Skin epidermis (tissue), 12 donors: ENCODE results near the gene FAM107B.
"Not testable (repeated sequence)": the region's sequence is repeated elsewhere in the genome, so short reads cannot be mapped to it uniquely, and the experiment has no call there.

Source experiments
- H3K27ac ChIP-seq, 21 experiments: fragments of 200-600 bp; sonication (generic) in 11 of 21; one replicate each; pipeline ENCODE4 v1.5.0; 2020; ENCODE audit warnings: mild to moderate bottlenecking in 3 of 21, inconsistent platforms in 2 of 21, moderate library complexity in 2 of 21
- H3K4me3 ChIP-seq, 7 experiments: fragments of 200-600 bp; sonication (generic) in 2 of 7; one replicate each; pipeline ENCODE4 v1.5.0; 2020; ENCODE audit warnings: inconsistent platforms in 2 of 7, mild to moderate bottlenecking in 2 of 7, moderate library complexity in 1 of 7

The FAM107B gene

DNA sequence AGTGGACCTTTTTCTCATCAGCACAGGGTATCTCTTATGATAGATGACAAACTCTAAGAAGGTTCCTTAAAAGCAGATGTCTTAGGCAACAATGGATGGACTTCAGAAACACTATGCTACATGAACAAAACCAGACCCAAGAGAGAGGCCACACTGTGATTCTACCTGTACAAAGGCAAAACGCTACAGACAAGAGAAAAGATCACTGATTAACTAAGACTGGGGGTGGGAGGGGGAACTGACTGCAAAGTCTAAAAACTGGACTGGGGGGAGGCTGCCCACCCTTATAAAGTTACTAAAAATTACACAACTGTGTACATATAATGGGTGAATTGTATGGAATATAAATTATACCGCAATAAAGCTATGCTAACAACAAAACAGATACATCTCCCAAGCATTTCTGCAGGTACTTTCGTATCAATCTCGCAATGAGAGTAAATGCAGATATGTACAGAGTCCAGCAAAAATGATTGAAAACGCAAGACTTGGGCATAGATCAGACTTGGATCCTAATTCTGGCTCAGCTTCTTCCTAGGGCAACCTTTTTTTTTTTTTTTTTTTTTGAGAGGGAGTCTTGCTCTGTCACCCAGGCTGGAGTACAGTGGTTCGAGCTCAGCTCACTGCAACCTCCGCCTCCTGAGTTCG, 179.7 kb downstream of the FAM107B start:
- no peak overlapping the region for H3K4me3 ChIP-seq
- no peak overlapping the region for H3K27ac ChIP-seq

DNA sequence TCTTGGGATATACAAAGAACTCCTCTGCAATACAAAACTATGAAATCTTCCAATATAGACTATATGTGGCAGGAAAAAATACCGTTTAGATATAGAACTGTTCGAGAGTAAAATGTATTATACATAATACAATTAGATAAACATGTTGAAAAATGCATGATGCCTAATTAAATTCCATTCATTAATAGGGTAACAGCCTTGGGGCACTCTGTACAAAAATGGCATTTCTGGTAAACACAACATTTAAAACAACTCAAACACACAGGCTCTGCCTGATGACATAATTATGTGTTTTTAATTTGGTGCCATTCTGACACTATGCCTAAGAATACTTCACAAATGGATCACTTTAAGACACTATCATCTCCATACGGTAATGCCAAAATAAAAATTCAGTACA, 180.9 kb downstream of the FAM107B start:
- H3K4me3 ChIP-seq: no peak overlapping the region
- H3K27ac ChIP-seq: no peak overlapping the region

DNA sequence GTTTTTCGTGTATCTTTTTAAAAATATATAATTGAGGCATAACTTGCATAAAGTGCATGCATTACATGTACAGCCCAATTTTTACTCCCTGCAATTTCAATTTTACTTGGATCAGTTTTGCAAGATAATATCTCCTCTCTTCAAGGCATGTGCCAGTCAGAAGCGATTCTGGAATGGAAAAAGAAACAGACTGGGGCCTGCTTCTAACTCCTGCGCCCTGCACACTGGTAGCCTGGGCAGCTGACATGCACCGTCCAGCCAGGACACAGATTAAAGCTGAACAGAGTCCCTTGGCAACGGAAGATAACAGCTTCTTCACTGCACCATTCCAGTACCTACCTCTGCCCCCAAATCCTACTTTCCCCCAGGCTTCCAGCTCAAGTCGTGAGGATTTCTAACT, 182.1 kb downstream of the FAM107B start:
- no peak overlapping the region for H3K4me3 ChIP-seq
- H3K27ac ChIP-seq: no peak overlapping the region

DNA sequence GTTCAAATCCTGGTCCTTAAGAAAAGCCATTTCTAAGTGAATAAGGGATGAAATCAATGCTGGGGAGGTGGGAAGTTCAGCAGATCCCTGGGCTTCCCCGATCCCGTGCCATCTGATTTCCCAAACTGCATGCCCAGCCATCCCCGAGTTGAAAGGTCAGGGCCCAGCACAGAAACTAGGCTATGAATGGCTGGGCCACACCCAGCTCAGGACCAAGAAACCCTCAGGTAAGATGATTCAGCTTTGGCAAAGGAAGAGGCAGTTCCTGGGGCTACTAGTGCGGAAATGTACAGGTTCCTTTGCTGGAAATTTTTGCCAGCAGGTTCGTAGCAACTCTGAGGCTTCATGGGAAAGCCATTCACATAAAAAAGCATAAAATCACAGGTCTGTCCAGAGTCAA, 182.7 kb downstream of the FAM107B start:
- Histone ChIP-seq H3K4me3 (no peak overlapping the region), H3K27ac (no peak overlapping the region)

DNA sequence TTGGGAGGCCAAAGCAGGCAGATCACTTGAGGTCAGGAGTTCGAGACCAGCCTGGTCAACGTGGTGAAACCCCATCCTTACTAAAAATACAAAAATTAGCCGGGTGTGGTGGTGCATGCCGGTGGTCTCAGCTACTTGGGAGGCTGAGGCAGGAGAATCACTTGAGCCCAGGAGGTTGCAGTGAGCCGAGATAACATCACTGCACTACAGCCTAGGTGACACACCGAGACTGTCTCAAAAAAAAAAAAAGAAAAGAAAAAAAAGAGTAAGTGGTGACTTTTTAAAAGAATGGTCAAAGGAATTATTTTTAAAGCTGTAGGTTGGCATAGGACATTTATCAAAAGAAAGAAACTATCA, 185.8 kb downstream of the FAM107B start:
- H3K27ac ChIP-seq: peak overlapping the region in 14 of 21 experiments; percentile 1 to 82 (median 65)
- not testable (repeated sequence) for H3K4me3 ChIP-seq

DNA sequence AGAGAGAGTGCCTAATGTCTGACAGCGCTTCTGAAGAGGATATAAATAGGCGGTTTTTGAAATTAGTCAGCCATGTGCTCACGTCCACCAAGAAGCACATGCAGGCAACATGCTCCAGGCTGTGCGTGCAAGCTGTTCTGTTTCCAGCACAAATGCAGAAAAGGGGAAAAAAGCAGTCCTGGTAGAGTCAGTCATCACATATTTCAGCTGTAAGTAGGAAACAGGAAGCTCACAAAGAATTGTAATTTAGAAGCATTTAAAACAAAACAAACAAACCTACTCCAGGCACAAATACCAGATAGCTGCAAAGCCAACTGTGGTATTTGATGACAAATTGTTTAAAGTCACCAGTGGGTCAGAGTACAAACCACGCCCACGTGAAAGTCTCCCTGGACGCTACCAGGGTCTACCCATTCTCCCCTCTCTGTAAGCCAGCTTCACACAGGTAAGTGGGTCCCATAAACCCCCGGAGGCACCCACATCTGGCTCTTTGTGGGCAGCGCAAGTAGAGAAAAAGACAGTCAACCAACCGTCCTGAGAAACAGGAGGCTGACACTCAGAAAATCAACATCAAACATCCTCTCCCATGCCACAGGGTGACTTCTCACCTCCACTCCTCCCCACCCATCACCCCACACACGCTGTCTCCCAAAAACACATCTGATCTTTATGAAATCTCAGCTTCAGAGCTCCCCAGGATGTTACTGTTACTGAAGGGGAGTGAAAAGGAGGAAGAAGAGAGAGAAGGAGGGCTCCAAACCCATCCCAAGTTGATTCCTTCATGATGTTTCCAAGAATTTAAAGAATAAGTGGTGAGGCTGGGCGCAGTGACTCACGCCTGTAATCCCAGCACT, 186.4 kb downstream of the FAM107B start:
- no peak overlapping the region for H3K4me3 ChIP-seq
- H3K27ac ChIP-seq: peak overlapping the region in 17 of 21 experiments; percentile 10 to 82 (median 62)

DNA sequence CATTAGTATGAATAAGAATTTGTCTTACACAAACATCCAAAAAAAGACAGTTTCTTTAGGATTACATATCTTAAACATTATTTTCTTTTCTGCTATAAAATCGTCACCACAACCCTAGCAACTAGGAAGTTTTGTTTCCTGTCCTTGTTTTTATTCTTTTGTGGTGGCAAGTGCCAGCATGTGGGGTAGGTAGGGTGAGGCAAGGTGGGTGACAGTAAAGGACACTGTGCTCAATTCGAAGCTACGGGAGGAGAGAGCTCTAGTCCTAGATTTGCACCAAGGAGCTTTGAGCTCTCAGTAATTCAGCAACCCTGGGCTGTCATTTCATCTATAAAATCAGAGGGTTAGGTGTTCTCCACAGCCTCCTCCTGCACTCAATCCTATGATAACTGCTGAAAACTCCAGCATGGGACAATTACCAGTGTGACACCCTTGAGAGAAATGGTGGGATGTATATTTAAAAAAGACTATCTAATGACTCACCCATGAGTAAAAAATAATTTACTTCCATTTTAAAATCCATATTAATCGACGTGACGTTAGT, 187.1 kb downstream of the FAM107B start:
- H3K4me3 ChIP-seq: no peak overlapping the region
- H3K27ac ChIP-seq: peak overlapping the region in 11 of 21 experiments; percentile 13 to 82 (median 70)

DNA sequence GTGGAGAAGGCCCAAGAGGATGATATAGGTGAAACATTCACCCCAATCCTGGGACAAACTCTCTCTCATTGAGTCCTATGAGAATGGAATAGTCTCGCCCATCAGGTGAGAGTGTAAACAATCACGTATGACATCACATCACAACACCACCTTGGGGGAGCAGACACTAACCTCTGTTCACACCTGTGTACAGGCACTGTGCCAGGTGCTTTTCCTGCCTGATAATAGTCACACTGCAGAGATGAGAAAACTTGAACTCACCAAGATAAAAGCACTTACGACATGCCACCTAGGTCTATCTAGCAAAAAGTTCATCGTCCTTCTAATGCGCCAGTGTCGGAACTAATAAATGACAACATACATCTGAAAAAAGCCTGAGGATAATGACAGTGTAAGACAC, 187.8 kb downstream of the FAM107B start:
- peak overlapping the region in 6 of 21 experiments; percentile 36 to 82 (median 72) for H3K27ac ChIP-seq
- no peak overlapping the region for H3K4me3 ChIP-seq

DNA sequence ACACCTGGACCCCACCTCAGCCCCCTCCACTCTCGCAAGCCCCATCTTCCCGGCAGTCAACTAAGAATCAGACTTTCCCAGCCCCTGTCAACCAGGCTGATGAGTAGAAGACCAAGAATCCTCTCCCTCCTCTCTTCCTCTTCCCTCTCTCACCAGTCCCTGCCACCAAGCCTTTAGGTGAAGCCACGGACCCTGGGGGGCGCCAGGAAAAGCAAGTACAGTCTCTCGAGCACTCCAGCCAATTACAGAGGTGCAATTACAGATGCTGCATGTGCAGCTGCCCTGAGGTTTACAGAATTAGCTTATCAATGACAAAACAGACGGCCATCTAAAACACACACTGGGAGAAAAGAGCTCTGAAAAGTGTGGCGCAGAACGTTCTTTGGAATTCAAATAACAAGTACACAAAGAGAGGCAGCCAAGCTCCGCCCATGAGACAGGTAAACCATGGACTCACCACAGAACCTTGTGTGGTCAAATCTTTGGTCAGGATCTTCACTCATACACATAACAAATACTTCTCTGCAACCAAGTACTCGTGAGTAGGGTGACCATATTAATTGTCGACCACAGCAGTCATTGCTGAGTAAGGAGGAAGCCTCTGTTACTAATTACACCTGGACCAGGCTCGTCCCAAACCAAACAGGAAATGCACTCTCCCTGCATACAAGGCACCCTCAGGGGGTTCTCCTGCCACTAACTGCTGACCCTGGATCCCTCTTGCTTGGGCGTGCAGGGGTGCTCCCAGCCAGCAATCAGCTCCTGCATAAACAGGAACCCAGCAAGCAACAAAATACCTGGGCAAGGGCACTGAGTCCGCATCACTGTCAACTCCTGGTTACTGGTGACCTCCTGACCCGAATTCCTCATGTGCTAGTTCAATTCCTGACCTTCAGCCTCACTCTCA, 189.2 kb downstream of the FAM107B start:
- Histone ChIP-seq H3K4me3 (no peak overlapping the region), H3K27ac (peak overlapping the region in 6 of 21 experiments; percentile 1 to 82 (median 60))

DNA sequence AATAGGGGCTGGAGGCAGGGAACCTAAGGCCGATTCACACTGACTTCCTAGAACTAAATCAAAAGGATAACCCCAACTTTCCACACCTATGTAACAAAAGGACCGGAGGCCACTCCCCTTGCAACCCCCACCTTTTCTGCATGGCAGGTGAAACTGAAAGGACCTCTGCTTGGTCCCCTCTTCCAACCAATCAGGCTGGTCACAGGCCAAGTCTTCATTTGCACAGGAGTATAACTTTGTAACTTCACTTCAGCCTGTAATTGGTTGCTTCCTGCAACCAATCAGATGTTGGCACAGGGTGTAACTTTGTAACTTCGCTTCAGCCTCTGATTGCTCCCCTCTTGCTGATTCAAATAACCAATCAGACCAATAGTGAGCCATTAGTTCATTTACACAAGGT, 190.0 kb downstream of the FAM107B start:
- H3K4me3 ChIP-seq: no peak overlapping the region
- peak overlapping the region in 3 of 21 experiments; percentile 26 to 82 (median 65) for H3K27ac ChIP-seq

DNA sequence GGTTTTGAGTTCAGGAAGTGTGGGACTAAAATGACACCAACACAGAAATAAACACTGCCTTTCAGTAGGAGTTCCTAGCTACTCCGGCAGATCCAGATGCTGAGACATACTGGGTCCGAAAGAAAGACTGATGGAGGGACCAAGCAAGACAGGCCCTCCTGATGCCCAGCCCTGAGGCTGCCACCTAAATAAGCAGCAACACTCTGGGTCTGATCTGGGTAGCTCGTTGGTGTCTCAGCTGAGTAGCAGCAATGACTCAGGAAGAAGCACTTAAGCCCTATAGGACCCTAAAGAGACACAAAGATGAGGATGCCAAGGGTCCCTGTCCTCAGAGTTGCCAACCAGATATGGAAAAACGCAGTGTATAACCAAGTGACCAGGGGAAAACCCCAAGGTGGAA, 190.7 kb downstream of the FAM107B start:
- no peak overlapping the region for H3K4me3 ChIP-seq
- H3K27ac ChIP-seq: peak overlapping the region in 5 of 21 experiments; percentile 9 to 82 (median 57)

DNA sequence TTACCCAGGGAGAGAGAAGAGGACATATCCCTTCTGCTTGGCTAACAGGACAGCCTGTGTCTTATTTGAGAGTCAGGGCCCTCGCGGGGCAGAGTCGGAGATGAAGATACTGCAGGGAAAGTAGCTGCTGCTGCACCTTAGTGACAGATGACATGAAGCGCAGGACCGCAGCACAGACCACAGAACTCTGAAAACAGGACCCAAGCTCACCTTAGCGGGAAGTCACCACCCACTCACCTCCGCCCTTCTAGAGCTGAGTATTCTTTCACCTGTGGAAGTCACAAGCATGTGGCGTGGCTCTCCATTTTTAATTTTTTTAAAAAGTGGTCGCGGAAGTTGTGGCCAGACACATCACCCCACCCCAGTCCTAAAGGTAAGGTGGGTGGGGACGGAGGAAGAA, 191.4 kb downstream of the FAM107B start:
- H3K4me3 ChIP-seq: no peak overlapping the region
- H3K27ac ChIP-seq: peak overlapping the region in 4 of 21 experiments; percentile 41 to 82 (median 60)

DNA sequence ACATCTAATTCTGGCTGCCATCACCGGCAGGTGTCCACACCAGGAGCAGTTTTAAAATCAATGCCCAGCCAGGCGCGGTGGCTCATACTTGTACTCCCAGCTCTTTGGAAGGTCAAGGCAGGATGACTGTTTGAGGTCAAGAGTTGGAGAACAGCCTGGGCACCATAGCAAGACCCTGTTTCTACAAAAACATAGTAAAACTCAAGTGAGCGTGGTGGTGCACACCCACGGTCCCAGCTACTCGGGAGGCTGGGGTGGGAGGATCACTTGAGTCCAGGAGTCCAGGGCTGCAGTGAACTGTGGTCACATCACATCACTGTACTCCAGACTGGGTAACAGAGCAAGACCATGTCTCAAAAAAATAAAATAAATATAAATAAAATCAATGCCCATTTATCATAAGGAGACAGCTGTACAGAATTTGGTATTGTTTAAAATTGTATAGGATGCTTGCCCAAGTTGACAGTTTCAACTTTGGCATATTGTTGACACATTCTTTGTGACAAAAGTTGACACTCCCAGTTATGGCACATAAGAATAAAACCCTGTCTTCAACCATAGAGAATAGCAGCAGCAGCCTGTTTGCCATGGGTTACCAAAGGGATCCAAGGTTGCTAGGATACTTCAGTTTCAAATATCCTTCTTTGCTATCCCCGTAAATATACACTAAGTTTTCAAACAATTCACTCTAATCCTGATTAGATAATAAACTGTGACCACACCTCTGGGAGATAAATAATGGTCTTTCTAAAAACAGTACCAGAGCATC, 193.0 kb downstream of the FAM107B start:
- Histone ChIP-seq H3K27ac (peak overlapping the region in 2 of 21 experiments; percentile 38 to 41), H3K4me3 (no peak overlapping the region)

DNA sequence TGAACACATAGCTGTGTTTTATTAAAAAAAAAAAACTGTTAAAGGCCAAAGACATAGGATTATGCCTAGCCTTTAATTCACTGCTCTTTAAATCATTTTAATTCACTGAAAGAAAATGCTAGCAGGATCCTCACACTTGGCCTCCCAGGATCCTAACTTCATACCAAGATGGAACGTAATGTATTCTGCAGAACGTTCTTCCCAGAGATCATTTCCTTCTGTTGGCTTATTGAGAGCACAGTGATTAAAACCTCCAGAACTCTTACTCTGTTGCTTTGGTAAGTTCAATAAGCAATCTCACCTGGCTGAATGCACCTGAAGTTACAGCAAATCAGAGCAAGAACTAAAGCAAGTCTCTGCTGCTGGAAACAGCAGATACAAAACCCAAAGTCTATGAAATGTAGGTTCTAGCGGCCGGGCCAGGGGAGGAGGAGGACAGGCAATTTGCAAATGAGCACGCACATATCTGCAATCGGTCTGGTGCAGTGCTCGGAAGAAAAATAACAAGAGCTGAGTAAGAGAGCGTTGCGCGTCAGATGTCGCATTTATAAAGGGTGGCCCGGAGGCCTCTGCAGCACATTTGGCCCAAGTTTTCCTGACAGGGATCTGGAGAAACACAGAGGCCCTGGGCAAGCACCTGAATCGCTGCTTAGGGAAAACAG, 193.9 kb downstream of the FAM107B start:
- peak overlapping the region in 2 of 21 experiments; percentile 38 to 41 for H3K27ac ChIP-seq
- no peak overlapping the region for H3K4me3 ChIP-seq

DNA sequence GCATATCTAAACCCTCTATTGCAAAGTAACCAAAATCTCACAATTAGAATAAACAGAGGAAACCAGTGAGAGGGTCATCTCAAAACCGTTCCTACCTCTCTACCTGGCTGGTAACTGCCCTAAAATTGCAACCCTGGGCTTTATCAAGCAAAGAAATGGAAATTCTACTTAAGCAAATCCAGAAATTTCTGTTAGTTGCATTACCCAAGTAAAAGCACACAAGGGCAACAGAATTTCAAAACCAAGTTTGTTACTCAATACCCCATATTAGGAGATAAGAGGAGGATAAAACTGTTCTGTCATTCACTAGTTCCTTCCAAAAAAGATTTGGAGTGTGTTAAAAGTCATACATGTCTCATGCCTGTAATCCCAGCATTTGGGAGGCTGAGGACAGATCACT, 195.3 kb downstream of the FAM107B start:
- H3K27ac ChIP-seq: peak overlapping the region in 1 of 21 experiments; percentile 12
- H3K4me3 ChIP-seq: no peak overlapping the region

DNA sequence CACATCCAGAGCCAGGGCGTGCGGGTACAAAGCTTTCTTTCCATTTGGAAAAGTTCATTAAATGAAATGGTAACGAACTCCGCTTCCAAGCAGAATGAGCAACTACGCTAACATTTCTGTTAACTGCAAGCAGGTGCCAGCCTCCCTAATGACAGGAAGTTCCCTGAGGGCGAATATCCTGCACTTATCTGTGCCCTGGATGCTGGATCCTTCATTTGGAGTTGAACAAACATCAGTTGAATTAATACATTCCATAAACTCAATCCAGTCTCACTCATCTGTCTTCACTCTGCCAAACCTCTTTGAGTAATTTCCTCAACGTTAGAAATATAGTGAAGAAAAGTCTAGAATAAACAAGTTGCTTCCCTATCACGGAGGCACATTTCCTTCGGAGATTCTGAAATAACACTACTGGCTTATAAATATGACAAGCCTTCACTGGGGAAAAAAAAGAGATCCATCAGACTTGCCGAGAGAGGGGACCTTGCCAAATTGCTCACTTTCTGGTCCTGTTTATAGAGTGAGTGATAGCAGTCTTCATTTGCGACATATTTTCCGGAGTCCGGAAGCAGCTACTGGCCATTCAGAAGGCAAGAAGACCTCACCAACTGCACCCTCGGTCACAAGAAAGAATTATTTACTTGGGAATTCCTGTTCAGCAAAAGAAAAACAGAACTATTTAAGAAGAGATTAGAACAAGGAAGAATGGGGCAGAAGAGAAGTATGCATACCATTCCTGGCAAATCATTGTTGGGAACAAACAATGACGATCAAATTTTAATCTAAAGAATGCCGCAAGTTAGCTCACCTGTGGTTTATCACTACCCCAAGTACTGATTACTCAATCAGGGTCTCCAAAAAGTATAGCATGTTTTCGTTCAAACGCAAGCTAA, 196.4 kb downstream of the FAM107B start:
- peak overlapping the region in 2 of 21 experiments; percentile 5 to 20 for H3K27ac ChIP-seq
- no peak overlapping the region for H3K4me3 ChIP-seq

DNA sequence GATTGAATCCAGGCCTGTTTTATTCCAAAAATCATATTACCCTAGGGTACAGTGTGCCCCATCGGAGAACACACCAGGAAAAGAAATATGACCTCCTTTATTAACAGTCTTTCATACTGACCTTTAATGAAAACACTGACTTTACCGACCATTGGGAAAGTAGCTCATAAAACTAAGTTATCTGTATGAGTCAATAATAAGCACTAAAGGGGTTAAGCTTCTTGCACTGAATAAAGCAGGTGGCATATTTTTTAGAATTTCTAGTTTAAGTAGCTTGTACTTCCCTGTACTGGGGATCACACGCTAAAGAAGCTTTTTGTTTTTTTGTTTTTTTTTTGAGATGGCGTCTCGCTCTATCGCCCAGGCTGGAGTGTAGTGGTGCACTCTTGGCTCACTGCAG, 199.8 kb downstream of the FAM107B start:
- Histone ChIP-seq H3K27ac (no peak overlapping the region), H3K4me3 (no peak overlapping the region)

DNA sequence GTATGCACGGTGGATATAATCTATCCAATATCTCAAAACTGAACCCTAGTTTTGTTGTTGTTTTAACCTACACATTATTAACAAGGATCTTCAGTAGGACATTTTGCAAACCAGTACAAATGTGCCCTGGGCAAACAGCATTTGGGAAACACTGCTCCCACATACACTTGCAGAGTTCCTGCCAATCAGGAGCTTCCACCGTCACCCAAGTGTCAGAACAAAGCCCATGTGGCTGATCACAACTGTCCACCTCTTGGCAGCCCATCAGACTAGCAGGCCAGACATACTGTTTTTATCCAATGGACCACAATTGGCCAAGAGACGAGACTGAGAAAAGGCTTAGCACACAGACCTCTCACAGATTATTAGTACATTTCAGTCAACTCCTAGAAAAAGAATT, 200.4 kb downstream of the FAM107B start:
- Histone ChIP-seq H3K27ac (peak overlapping the region in 1 of 21 experiments; percentile 11), H3K4me3 (no peak overlapping the region)
